Right renal cortex interstitium (tissue), 3 donors: ENCODE measurements around the gene ABCF1. TPM values are rescaled to one million over a fixed set of nuclear protein-coding genes. Genes with fewer than 3 reads are reported as not detected.
"Not testable (repeated sequence)": the region's sequence is repeated elsewhere in the genome, so short reads cannot be mapped to it uniquely, and the experiment has no call there.

Experiments used
- DNase-seq, 3 donors: peaks; one replicate each; pipeline ENCODE4 v3.0.0-alpha.2; 2013; ENCODE audit warnings: low read depth in 3 of 3, low spot score in 2 of 3
- polyA plus RNA-seq, 3 donors: library from polyadenylated mRNA; unstranded; fragments of 120-200 nt; gene quantifications; one replicate each; pipeline ENCODE4 v1.2.1, GENCODE V29; 2013; ENCODE audit not compliant: insufficient read length in 3 of 3

ABCF1 gene
- 10 to 100 TPM; 71.2 to 76.2 (median 73.3) TPM for polyA plus RNA-seq

- DNase-seq = peak; percentile 90 to 95 (median 94)
These were observed at the start of gene ABCF1 for GRCh38 chr6:30571075-30571761. Gene ABCF1, plus strand, starts transcription at chr6:30571442. Its CDS starts 46 bp downstream, at chr6:30571488.

- DNase-seq = not testable (repeated sequence)
These were observed 49.3 kb upstream of the ABCF1 start for GRCh38 chr6:30521952-30522351.

GRCh38 chr6:30526444-30526843 is 44.8 kb upstream of the ABCF1 start:
- DNase-seq = not testable (repeated sequence)

GRCh38 chr6:30529349-30529875 is 41.8 kb upstream of the ABCF1 start:
- not testable (repeated sequence) for DNase-seq

- no peak for DNase-seq
These were observed 41.2 kb upstream of the ABCF1 start for GRCh38 chr6:30530014-30530413.

GRCh38 chr6:30533460-30534294 is 37.6 kb upstream of the ABCF1 start:
- DNase-seq = no peak

GRCh38 chr6:30537931-30538330 is 33.3 kb upstream of the ABCF1 start:
- no peak for DNase-seq

GRCh38 chr6:30541515-30542403 is 29.5 kb upstream of the ABCF1 start:
- DNase-seq = peak; percentile 71 to 86 (median 77)

- DNase-seq = no peak
These were observed 28.9 kb upstream of the ABCF1 start for GRCh38 chr6:30542404-30542725.

GRCh38 chr6:30542915-30543314 is 28.3 kb upstream of the ABCF1 start:
- no peak for DNase-seq

- no peak for DNase-seq
These were observed 27.4 kb upstream of the ABCF1 start for GRCh38 chr6:30543821-30544220.

GRCh38 chr6:30544666-30545272 is 26.5 kb upstream of the ABCF1 start:
- DNase-seq = no peak

GRCh38 chr6:30547454-30547853 is 23.8 kb upstream of the ABCF1 start:
- DNase-seq = no peak

- no peak for DNase-seq
These were observed 22.9 kb upstream of the ABCF1 start for GRCh38 chr6:30548375-30548774.

- no peak for DNase-seq
These were observed 16.8 kb upstream of the ABCF1 start for GRCh38 chr6:30554404-30554803.

GRCh38 chr6:30554962-30555815 is 16.1 kb upstream of the ABCF1 start:
- peak in 1 of 3 donors; percentile 54 for DNase-seq

GRCh38 chr6:30555816-30556065 is 15.5 kb upstream of the ABCF1 start:
- no peak for DNase-seq

GRCh38 chr6:30556066-30556905 is 15.0 kb upstream of the ABCF1 start, which contains the start of gene GNL1:
Gene GNL1, minus strand, starts transcription at chr6:30556489. Its CDS starts 286 bp downstream, at chr6:30556203.
- peak; percentile 76 to 86 (median 84) for DNase-seq
